ENCODE results near the gene KRTAP1-4. TPM values are rescaled to one million over a fixed set of nuclear protein-coding genes. Genes with fewer than 3 reads are reported as not detected.
"Not testable (repeated sequence)": the region's sequence is repeated elsewhere in the genome, so short reads cannot be mapped to it uniquely, and the experiment has no call there.

Gene KRTAP1-4
- total RNA-seq, 2 experiments from 2014 or later = not detected

DNA sequence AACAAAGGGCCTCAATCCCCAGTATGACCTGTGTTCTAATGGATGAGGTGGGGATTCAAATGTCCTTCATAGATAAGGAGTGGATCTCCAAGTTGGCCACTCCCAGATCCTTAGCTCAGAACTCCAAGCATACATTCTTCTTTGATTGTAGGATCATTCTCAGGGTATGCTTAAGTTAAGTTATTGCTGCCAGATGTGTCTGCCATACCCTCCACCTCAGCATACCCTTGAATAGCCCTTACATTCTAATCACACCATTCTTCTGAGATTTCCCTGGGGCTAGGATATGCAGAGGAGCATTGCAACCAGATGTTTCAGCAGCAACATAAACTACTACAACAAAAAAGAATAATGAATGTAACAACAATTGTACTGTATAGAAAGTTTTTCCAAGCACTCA, 37.3 kb upstream of the KRTAP1-4 start:
- Mint-ChIP-seq H3K27ac (no peak overlapping the region), H3K4me1 (ENCODE audit: low read depth) (no peaks in the 10 kb centered on the region), H3K9me3 (no peaks in the 10 kb centered on the region), H3K27me3 (peaks cover 2% of the 10 kb centered on the region), H3K4me3 (no peak overlapping the region), H3K36me3 (ENCODE audit: low read depth) (no peaks in the 10 kb centered on the region)
- ATAC-seq (no peak), DNase-seq (no peak)
- ChIA-PET POLR2A (no interaction called here), CTCF (no interaction called here)
- intact Hi-C loops (cut with micrococcal nuclease) = no loop called here
- TF ChIP-seq, protein P1, sequence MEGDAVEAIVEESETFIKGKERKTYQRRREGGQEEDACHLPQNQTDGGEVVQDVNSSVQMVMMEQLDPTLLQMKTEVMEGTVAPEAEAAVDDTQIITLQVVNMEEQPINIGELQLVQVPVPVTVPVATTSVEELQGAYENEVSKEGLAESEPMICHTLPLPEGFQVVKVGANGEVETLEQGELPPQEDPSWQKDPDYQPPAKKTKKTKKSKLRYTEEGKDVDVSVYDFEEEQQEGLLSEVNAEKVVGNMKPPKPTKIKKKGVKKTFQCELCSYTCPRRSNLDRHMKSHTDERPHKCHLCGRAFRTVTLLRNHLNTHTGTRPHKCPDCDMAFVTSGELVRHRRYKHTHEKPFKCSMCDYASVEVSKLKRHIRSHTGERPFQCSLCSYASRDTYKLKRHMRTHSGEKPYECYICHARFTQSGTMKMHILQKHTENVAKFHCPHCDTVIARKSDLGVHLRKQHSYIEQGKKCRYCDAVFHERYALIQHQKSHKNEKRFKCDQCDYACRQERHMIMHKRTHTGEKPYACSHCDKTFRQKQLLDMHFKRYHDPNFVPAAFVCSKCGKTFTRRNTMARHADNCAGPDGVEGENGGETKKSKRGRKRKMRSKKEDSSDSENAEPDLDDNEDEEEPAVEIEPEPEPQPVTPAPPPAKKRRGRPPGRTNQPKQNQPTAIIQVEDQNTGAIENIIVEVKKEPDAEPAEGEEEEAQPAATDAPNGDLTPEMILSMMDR (IDR thresholded peaks at IDR 0.05) = no peak

DNA sequence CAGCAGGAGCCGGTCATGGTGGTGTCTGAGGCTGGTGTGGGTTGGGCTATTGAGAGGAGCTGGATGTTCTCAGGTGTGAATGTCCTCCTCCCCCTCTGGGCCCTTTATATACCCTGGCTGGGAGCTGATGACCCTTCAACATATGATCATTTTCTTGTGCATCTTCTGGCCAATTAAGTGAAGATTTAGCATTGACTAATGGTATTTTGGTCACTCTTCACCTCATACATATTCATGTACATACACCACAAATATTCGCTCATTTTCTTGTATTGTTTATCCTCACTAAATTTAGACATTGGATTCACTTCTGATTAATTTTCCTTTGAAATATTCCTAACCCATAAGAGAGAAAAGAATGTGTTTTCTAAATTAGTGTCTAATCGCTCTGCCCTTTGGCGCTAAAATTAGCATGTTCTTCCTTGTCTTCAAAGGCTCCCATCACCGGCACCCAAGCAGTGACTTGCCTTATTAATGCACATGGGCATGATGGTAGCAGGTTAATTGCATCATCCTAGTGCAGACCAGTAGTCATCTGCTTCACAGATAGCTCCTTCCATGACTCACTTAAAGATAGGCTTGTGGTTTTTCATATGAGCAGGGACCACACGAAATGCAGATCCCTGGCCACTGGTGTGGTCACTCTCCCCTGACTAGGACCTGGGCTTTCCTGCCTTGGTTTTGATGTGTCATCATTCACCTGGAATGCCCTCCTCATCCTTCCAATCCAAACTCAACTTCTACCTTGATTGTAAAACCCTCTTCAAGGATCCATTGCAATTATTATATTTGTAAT, 36.0 kb upstream of the KRTAP1-4 start, which contains the start of gene KRTAP2-4:
TSS of gene KRTAP2-4 (minus strand) at position 51 of the 796 bp plus-strand sequence. CDS start at position 17, 34 bp downstream.
- Mint-ChIP-seq H3K4me3 (no peak within 1 kb of the TSS), H3K4me1 (ENCODE audit: low read depth) (no peaks in the 10 kb centered on the region), H3K27me3 (peaks cover 5% of the 10 kb centered on the region), H3K9me3 (no peaks in the 10 kb centered on the region), H3K36me3 (ENCODE audit: low read depth) (no peaks in the 10 kb centered on the region), H3K27ac (no peak within 1 kb of the TSS)
- DNase-seq (no peak), ATAC-seq (no peak)
- CTCF ChIA-PET = no interaction called here
- POLR2A ChIA-PET = no interaction called here
- intact Hi-C loops (cut with micrococcal nuclease) = no loop called here
- TF ChIP-seq, protein P1 (IDR thresholded peaks at IDR 0.05) = no peak

DNA sequence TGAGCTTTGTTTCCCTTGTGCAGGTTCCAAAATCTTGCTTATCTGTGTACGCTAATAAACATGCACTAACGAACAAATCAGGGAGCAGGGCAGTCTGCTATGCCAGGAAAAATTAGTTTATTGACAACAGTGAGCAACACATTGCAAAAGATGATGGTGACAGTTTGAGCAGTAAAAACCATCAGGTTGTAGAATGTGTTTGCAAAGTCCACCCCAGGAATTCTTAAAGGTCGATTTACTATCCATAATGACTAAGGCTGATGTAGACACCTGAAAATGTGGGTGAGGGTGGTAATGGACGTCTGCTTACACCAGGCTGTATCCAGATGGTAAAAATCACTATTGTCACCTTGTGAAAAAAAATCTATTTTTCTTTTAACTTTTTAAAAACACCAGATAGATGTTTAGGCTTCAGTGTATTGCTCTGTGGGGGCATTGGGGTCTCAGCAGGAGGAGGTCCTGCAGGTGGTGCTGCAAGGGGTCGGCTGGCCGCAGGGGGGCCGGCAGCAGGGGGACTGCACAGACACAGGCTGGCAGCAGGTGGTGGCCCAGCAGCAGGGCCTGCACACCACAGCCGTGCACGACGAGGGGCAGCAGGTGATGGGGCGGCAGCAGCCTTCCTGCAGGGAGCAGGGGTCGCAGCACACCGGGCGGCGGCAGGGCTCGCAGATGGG, 35.2 kb upstream of the KRTAP1-4 start:
- POLR2A ChIA-PET; H3K4me1 Mint-ChIP-seq (ENCODE audit: low read depth); ATAC-seq; H3K4me3 Mint-ChIP-seq; H3K36me3 Mint-ChIP-seq (ENCODE audit: low read depth); DNase-seq; H3K27ac Mint-ChIP-seq; intact Hi-C loops (cut with micrococcal nuclease); CTCF ChIA-PET; H3K9me3 Mint-ChIP-seq: not testable (repeated sequence)
- H3K27me3 Mint-ChIP-seq = peaks cover 14% of the 10 kb centered on the region

DNA sequence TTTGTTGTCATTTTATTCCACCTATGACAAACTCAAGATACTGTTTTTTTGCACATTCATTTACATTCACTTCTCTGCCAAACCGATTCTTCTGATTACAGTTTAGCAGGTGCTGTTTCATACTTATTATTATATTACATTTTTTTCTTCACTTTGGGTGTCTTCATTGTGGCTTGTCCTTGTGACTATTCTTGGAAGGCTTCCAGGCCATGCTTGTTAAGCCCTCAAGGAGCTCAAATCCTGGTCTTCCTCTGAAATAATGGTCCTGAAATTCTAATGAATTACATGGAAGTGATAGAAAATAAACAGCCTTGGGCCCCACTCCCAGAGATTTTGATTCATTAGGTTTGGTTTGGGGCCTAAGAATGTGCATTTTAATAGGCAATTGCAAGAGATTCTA, 34.3 kb upstream of the KRTAP1-4 start:
- H3K4me1 Mint-ChIP-seq (ENCODE audit: low read depth) = no peaks in the 10 kb centered on the region
- no peak for ATAC-seq
- no peak for DNase-seq
- H3K36me3 Mint-ChIP-seq (ENCODE audit: low read depth) = no peaks in the 10 kb centered on the region
- H3K27ac Mint-ChIP-seq = no peak overlapping the region
- no peaks in the 10 kb centered on the region for H3K9me3 Mint-ChIP-seq
- peaks cover 19% of the 10 kb centered on the region for H3K27me3 Mint-ChIP-seq
- POLR2A ChIA-PET = no interaction called here
- TF ChIP-seq, protein P1 (IDR thresholded peaks at IDR 0.05) = no peak
- intact Hi-C loops (cut with micrococcal nuclease) = no loop called here
- CTCF ChIA-PET = no interaction called here
- H3K4me3 Mint-ChIP-seq = no peak overlapping the region

DNA sequence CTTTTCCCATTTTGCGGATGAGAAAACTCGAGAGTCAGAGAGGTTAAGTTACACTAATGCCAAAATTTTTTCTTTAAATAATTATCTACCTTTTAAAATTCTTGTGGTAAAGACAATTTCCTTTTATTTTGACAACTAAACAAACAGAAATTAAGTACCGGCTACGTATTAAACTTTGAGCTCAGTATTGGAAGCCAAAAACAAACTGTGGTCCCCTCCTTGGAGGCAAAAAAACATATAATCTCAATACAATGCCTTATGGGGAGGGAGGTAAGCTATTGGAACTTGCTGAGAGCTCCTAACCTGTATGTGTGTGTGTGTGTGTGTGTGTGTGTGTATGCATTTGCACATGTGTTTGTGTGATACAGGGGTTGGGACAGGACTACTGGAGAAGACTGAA, 33.5 kb upstream of the KRTAP1-4 start:
- Mint-ChIP-seq H3K9me3 (no peaks in the 10 kb centered on the region), H3K4me1 (ENCODE audit: low read depth) (no peaks in the 10 kb centered on the region), H3K27me3 (peaks cover 24% of the 10 kb centered on the region), H3K27ac (no peak overlapping the region), H3K36me3 (ENCODE audit: low read depth) (no peaks in the 10 kb centered on the region), H3K4me3 (no peak overlapping the region)
- POLR2A ChIA-PET = no interaction called here
- CTCF ChIA-PET = no interaction called here
- TF ChIP-seq, protein P1 (IDR thresholded peaks at IDR 0.05) = no peak
- DNase-seq (no peak), ATAC-seq (no peak)
- intact Hi-C loops (cut with micrococcal nuclease) = no loop called here

All from activated CD8-positive, alpha-beta T cell treated with anti-CD3 and anti-CD28 coated beads for 36 hours (primary cell).